Osteoblast (primary cell): ENCODE measurements around the gene C1QL1. TPM values are rescaled to one million over a fixed set of nuclear protein-coding genes. Genes with fewer than 3 reads are reported as not detected.

Source experiments
- DNase-seq: peaks from one replicate; pipeline ENCODE4 v3.0.0; 2011; ENCODE audit warnings: low spot score, mixed read lengths; ENCODE audit not compliant: insufficient read length; ENCODE audit errors: missing footprints
- H2AFZ ChIP-seq: 2 replicates; pipeline ENCODE4 v1.6.0; 2011; ENCODE audit warnings: mild to moderate bottlenecking, low read length
- H3K27ac ChIP-seq: 2 replicates; pipeline ENCODE4 v1.5.1; 2011; ENCODE audit warnings: mild to moderate bottlenecking, low read depth, low read length, moderate library complexity
- H3K27me3 ChIP-seq: 2 replicates; pipeline ENCODE4 v1.6.0; 2012; ENCODE audit warnings: mild to moderate bottlenecking, control low read depth, inconsistent platforms, low read length, moderate library complexity; ENCODE audit not compliant: insufficient read depth
- H3K36me3 ChIP-seq: 2 replicates; pipeline ENCODE4 v1.5.1; 2011; ENCODE audit warnings: mild to moderate bottlenecking, low read length, control low read depth, moderate library complexity; ENCODE audit not compliant: insufficient read depth
- H3K4me1 ChIP-seq: 2 replicates; pipeline ENCODE4 v1.5.1; 2011; ENCODE audit warnings: mild to moderate bottlenecking, low read length, control low read depth, moderate library complexity; ENCODE audit not compliant: insufficient read depth
- H3K4me2 ChIP-seq: 2 replicates; pipeline ENCODE4 v1.6.0; 2011; ENCODE audit warnings: mild to moderate bottlenecking, low read length; ENCODE audit not compliant: insufficient read depth
- H3K4me3 ChIP-seq: fragments of 200-600 bp; sonication (generic); 3 replicates; pipeline ENCODE4 v1.5.1; 2012; ENCODE audit warnings: mild to moderate bottlenecking, low read length, inconsistent platforms; ENCODE audit not compliant: insufficient read depth
- H3K79me2 ChIP-seq: 2 replicates; pipeline ENCODE4 v1.6.0; 2012; ENCODE audit warnings: mild to moderate bottlenecking, low read length, control low read depth, inconsistent platforms; ENCODE audit not compliant: insufficient read depth
- H3K9me3 ChIP-seq: 2 replicates; pipeline ENCODE4 v1.5.1; 2011; ENCODE audit warnings: low read depth, low read length, control low read depth
- H4K20me1 ChIP-seq: 2 replicates; pipeline ENCODE4 v1.6.0; 2012; ENCODE audit warnings: mild to moderate bottlenecking, low read length, control low read depth; ENCODE audit not compliant: insufficient read depth
- CTCF ChIP-seq: IDR thresholded peaks from 2 replicates; pipeline ENCODE4 v1.5.1; 2011; ENCODE audit warnings: mild to moderate bottlenecking, low read depth, low read length, moderate library complexity; ENCODE audit errors: extremely low read depth
- total RNA-seq: library from RNA; depleted of rRNA; stranded (reverse); fragments of >200 nt; gene quantifications from 2 replicates; pipeline ENCODE4 v1.2.3, GENCODE V29; 2012

The C1QL1 gene
- total RNA-seq, 1 donor = under 0.01 TPM

GRCh38 chr17:44932096-44932786 lies 35.9 kb downstream of the C1QL1 start:
- Histone ChIP-seq H3K4me3 (no peak overlapping the region), H3K27me3 (no peaks in the 10 kb centered on the region), H3K79me2 (peaks cover 16% of the 10 kb centered on the region), H3K27ac (no peak overlapping the region), H3K4me2 (no peak overlapping the region), H4K20me1 (no peaks in the 10 kb centered on the region), H3K36me3 (peaks cover 49% of the 10 kb centered on the region), H3K9me3 (no peaks in the 10 kb centered on the region), H3K4me1 (no peaks in the 10 kb centered on the region), H2AFZ (no peak overlapping the region)
- TF ChIP-seq CTCF = no peak
- DNase-seq = peak; percentile 62

- Histone ChIP-seq H2AFZ (no peak overlapping the region), H3K27ac (no peak overlapping the region), H4K20me1 (no peaks in the 10 kb centered on the region), H3K27me3 (no peaks in the 10 kb centered on the region), H3K36me3 (peaks cover 57% of the 10 kb centered on the region), H3K79me2 (peaks cover 10% of the 10 kb centered on the region), H3K4me3 (no peak overlapping the region), H3K4me2 (no peak overlapping the region), H3K9me3 (no peaks in the 10 kb centered on the region), H3K4me1 (no peaks in the 10 kb centered on the region)
- no peak for TF ChIP-seq CTCF
- DNase-seq = peak; percentile 75
These were observed 36.7 kb downstream of the C1QL1 start for GRCh38 chr17:44931376-44931775.

GRCh38 chr17:44930667-44931066 lies 37.4 kb downstream of the C1QL1 start:
- no peak overlapping the region for H3K27ac ChIP-seq
- no peaks in the 10 kb centered on the region for H3K4me1 ChIP-seq
- H4K20me1 ChIP-seq = no peaks in the 10 kb centered on the region
- no peak overlapping the region for H3K4me3 ChIP-seq
- H3K9me3 ChIP-seq = no peaks in the 10 kb centered on the region
- DNase-seq = peak; percentile 25
- no peaks in the 10 kb centered on the region for H3K27me3 ChIP-seq
- no peak for TF ChIP-seq CTCF
- H3K4me2 ChIP-seq = no peak overlapping the region
- peaks cover 4% of the 10 kb centered on the region for H3K79me2 ChIP-seq
- H3K36me3 ChIP-seq = peaks cover 54% of the 10 kb centered on the region
- no peak overlapping the region for H2AFZ ChIP-seq

GRCh38 chr17:44928950-44929720 lies 39.0 kb downstream of the C1QL1 start:
- Histone ChIP-seq H4K20me1 (no peaks in the 10 kb centered on the region), H3K27me3 (no peaks in the 10 kb centered on the region), H2AFZ (no peak overlapping the region), H3K79me2 (no peaks in the 10 kb centered on the region), H3K36me3 (peaks cover 49% of the 10 kb centered on the region), H3K4me3 (no peak overlapping the region), H3K4me1 (no peaks in the 10 kb centered on the region), H3K4me2 (no peak overlapping the region), H3K9me3 (no peaks in the 10 kb centered on the region), H3K27ac (no peak overlapping the region)
- no peak for TF ChIP-seq CTCF
- peak; percentile 73 for DNase-seq
